A673 (cell line): ENCODE results near the gene ITGBL1.

Source experiments
- EZH2 ChIP-seq: fragments of 200-600 bp; sonication (generic); IDR thresholded peaks from 2 replicates; pipeline ENCODE4 v1.6.1; 2017; ENCODE audit warnings: borderline replicate concordance, low read depth, mild to moderate bottlenecking, mixed read lengths, antibody characterized with exemption, low read length; ENCODE audit not compliant: poor library complexity, severe bottlenecking
- TF ChIP-seq, protein P1 (sequence below): fragments of 300-800, 200-600 bp; sonication (generic); conservative IDR thresholded peaks from 2 replicates; pipeline ENCODE4 v1.5.1; 2017; ENCODE audit warnings: low read depth, mild to moderate bottlenecking, antibody characterized with exemption, low read length, moderate library complexity, mixed read lengths

DNA sequence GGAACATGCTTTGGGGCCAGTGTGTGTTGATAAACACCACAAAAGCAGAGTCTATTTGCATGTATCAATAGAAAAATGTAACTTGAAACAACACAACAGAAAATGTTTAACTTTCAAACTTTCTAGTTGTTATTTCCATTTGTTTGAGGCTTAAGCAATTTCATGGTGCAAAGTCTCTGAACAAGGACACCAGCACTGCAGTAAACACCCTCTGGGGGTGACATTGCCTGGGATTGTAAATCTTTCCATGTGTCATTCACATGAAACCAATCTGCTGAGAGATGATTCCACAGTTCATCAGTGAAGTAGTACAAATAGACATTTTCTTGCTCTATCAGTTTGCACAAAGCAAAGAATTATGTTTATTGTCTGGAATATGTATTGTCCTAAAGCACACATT is 124.5 kb downstream of the ITGBL1 start:
- TF ChIP-seq, protein P1, sequence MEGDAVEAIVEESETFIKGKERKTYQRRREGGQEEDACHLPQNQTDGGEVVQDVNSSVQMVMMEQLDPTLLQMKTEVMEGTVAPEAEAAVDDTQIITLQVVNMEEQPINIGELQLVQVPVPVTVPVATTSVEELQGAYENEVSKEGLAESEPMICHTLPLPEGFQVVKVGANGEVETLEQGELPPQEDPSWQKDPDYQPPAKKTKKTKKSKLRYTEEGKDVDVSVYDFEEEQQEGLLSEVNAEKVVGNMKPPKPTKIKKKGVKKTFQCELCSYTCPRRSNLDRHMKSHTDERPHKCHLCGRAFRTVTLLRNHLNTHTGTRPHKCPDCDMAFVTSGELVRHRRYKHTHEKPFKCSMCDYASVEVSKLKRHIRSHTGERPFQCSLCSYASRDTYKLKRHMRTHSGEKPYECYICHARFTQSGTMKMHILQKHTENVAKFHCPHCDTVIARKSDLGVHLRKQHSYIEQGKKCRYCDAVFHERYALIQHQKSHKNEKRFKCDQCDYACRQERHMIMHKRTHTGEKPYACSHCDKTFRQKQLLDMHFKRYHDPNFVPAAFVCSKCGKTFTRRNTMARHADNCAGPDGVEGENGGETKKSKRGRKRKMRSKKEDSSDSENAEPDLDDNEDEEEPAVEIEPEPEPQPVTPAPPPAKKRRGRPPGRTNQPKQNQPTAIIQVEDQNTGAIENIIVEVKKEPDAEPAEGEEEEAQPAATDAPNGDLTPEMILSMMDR, result no peak
- no peak for TF ChIP-seq EZH2
